BLaER1 (cell line): ENCODE results near the gene LHFPL6.
"Not testable (repeated sequence)": the region's sequence is repeated elsewhere in the genome, so short reads cannot be mapped to it uniquely, and the experiment has no call there.

ENCODE experiments used
- H3K27ac ChIP-seq: shearing (Covaris generic); formaldehyde crosslinking; 2 replicates; pipeline ENCODE4 v1.8.1; 2022
- H3K27me3 ChIP-seq: shearing (Covaris generic); formaldehyde crosslinking; 2 replicates; pipeline ENCODE4 v1.8.1; 2022
- H3K36me3 ChIP-seq: shearing (Covaris generic); formaldehyde crosslinking; 2 replicates; pipeline ENCODE4 v1.8.1; 2022
- H3K4me1 ChIP-seq: shearing (Covaris generic); formaldehyde crosslinking; 2 replicates; pipeline ENCODE4 v1.8.1; 2022
- H3K4me2 ChIP-seq: shearing (Covaris generic); formaldehyde crosslinking; 2 replicates; pipeline ENCODE4 v1.8.1; 2022
- H3K4me3 ChIP-seq: shearing (Covaris generic); formaldehyde crosslinking; 2 replicates; pipeline ENCODE4 v1.8.1; 2022
- H3K9ac ChIP-seq: shearing (Covaris generic); formaldehyde crosslinking; 2 replicates; pipeline ENCODE4 v1.8.1; 2022
- H3K9me3 ChIP-seq: shearing (Covaris generic); formaldehyde crosslinking; 2 replicates; pipeline ENCODE4 v1.8.1; 2022
- H4K20me1 ChIP-seq: shearing (Covaris generic); formaldehyde crosslinking; 2 replicates; pipeline ENCODE4 v1.8.1; 2022
- Cebpa-rat ChIP-seq: shearing (Covaris generic); IDR thresholded peaks from 2 replicates; pipeline ENCODE4 v1.8.1; 2022

Gene LHFPL6

DNA sequence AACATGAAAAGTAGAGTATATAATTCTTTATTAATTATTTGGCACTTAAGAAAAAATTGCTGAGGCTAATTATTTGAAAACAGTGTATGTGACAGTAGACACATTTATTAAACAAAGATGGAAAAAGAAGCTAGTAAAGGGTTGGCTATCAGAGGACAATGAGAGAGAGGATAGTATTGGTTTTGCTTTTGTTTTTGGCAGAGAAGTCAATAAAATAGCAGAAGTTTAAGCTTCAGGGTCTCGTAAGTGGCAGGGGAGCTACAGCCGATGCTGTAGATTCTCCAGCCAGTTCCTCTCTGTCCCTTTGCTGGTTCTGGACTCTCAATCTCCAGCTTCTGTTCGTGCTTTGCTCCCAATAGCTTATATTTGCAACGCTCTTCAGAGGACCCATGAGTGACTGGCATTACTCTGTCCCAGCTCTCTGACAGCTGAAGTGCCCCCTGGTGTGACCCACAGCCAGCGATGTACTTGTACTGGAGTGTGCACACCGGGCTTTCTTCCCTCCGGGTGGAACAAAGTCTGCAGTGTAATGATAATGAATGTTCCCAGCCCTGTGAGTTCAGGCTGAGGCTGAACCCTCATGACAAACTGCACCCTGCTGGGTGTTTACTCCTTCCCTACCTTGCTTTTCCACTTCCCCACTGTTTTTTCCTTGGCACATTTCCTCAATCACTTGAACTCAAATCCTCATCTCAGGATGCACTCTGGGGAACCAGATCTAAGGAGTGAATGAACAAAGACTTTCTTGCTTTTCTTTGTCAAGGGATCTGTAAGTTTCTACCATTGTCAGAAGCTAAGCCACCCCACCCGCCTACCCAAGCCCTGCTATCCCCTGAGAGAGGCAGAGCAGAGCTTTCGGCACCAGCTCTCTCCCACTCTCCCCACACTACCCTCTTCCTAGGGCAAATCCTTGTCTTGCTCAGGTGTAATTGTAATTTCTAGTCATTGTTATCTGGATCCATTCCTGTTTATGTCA lies 254.8 kb downstream of the LHFPL6 start:
- Histone ChIP-seq H3K27ac (no peak overlapping the region), H3K27me3 (no peaks in the 10 kb centered on the region), H3K4me2 (no peak overlapping the region), H3K4me1 (peaks cover 7% of the 10 kb centered on the region; the same call in 1 of the 2 replicates), H3K4me3 (no peak overlapping the region), H3K9me3 (no peaks in the 10 kb centered on the region), H4K20me1 (no peaks in the 10 kb centered on the region), H3K36me3 (no peaks in the 10 kb centered on the region), H3K9ac (no peak overlapping the region)
- TF ChIP-seq Cebpa-rat = no peak

DNA sequence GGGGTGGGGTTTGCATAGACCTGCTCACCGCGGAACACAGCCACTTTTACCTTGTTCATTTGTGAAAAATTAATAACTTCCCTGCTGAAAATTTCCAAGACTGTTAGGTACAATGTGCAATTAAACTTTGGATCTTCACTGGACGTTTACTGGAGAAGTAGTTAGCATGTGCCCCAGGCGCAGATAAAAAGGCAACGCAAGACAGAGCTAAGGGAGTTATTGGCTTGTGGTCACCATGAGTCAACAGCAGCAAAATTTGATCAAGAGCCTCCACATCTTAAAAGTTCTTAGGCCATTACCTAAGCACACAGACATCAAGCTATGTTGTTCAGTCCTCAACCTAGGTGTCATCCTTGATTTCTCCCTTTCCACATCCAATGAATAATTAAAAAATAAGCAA lies 257.0 kb downstream of the LHFPL6 start:
- Histone ChIP-seq H3K4me3 (no peak overlapping the region), H3K27ac (no peak overlapping the region), H3K27me3 (no peaks in the 10 kb centered on the region), H3K36me3 (no peaks in the 10 kb centered on the region), H3K9ac (no peak overlapping the region), H4K20me1 (no peaks in the 10 kb centered on the region), H3K4me2 (no peak overlapping the region; the same call in 1 of the 2 replicates), H3K9me3 (no peaks in the 10 kb centered on the region), H3K4me1 (peaks cover 18% of the 10 kb centered on the region)
- TF ChIP-seq Cebpa-rat = no peak

DNA sequence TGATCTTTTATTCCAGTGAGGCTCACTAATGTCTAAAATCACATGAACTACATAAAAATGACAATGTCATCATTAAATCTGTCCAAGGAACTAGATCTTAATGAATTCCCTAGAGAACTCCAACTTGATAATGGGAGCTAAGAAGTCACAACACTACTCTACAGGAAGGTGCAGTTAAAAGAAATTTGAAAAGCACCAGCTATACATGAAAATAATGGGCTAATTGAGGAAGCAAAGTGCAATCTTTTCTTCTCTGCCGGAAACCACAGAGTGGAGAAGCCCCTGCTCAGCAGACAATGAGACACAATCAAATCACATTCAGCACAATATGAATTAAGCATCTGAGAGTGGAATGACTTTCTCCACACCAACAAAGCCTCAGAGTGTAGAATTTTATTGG lies 261.7 kb downstream of the LHFPL6 start:
- Histone ChIP-seq H3K4me1 (peaks cover 18% of the 10 kb centered on the region), H3K9ac (no peak overlapping the region), H3K36me3 (no peaks in the 10 kb centered on the region), H3K4me2 (peak overlapping the region; percentile 15; the same call in 1 of the 2 replicates), H4K20me1 (no peaks in the 10 kb centered on the region), H3K9me3 (no peaks in the 10 kb centered on the region), H3K27me3 (no peaks in the 10 kb centered on the region), H3K27ac (no peak overlapping the region), H3K4me3 (no peak overlapping the region)
- TF ChIP-seq Cebpa-rat = no peak

DNA sequence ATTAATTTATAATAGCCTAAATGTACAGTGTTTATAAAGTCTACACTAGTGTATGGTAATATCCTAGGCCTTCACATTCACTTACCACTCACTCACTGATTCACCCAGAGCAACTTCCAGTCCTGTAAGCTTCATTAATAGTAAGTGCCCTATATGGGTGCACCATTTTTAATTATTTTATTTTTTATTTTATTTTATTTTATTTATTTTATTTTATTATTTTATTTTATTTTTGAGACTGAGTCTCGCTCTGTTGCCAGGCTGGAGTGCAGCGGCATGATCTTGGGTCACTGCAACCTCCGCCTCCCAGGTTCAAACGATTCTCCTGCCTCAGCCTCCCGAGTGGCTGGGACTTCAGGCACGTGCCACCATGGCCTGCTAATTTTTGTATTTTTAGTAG lies 264.9 kb downstream of the LHFPL6 start:
- not testable (repeated sequence) for H3K36me3 ChIP-seq, H3K9me3 ChIP-seq, H3K9ac ChIP-seq

DNA sequence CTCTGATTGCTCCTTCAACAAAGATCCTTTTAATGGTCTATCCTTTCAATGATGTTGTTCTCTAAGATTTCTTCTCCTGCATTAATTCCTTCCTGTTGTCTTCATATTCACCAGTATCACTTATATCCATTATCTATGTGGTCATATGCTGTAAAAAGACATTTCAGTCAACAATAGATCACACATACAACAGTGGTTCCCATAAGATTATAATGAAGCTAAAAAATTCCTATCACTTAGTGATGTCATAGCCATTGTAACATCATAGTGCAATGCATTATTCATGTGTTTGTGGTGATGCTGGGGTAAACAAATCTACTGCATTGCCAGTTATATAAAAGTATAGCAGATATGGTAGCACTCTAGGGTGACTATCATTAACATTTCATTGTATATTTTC lies 266.1 kb downstream of the LHFPL6 start:
- H3K9ac ChIP-seq = no peak overlapping the region
- no peak overlapping the region for H3K4me2 ChIP-seq
- no peaks in the 10 kb centered on the region for H3K36me3 ChIP-seq
- H3K4me3 ChIP-seq = no peak overlapping the region
- TF ChIP-seq Cebpa-rat = no peak
- H4K20me1 ChIP-seq = no peaks in the 10 kb centered on the region
- no peaks in the 10 kb centered on the region for H3K27me3 ChIP-seq
- H3K9me3 ChIP-seq = peaks cover 5% of the 10 kb centered on the region; the same call in 1 of the 2 replicates
- H3K4me1 ChIP-seq = peaks cover 9% of the 10 kb centered on the region
- no peak overlapping the region for H3K27ac ChIP-seq

More for the DNA sequence above, 264.9 kb downstream of the LHFPL6 start:
- not testable (repeated sequence) for H3K27me3 ChIP-seq, H3K4me3 ChIP-seq, H3K4me2 ChIP-seq, H3K27ac ChIP-seq, H4K20me1 ChIP-seq
- H3K4me1 ChIP-seq = peaks cover 11% of the 10 kb centered on the region

DNA sequence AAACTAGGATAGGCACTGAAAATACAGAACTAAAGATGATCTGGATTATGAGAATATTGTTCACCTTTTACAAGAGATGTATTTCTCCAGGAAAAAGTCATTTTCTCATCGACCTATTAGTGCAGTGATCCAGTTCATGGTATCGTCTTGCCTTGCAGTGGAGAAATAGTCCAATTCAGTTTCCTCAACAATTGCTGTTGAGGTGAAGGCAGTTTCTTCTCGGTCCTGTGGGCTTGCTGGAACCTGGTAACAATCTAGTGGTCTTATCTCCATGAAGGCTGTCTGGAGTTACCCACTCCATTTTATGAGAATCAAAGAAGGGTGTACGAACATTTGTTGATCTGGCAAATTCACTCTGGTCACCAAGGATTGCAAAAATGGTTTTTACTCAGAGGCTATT lies 266.8 kb downstream of the LHFPL6 start:
- Histone ChIP-seq H3K27me3 (no peaks in the 10 kb centered on the region), H3K4me3 (no peak overlapping the region), H3K9me3 (peaks cover 5% of the 10 kb centered on the region; the same call in 1 of the 2 replicates), H4K20me1 (no peaks in the 10 kb centered on the region), H3K9ac (no peak overlapping the region), H3K27ac (no peak overlapping the region), H3K36me3 (no peaks in the 10 kb centered on the region), H3K4me1 (peaks cover 2% of the 10 kb centered on the region; the same call in 1 of the 2 replicates), H3K4me2 (no peak overlapping the region)
- no peak for TF ChIP-seq Cebpa-rat

DNA sequence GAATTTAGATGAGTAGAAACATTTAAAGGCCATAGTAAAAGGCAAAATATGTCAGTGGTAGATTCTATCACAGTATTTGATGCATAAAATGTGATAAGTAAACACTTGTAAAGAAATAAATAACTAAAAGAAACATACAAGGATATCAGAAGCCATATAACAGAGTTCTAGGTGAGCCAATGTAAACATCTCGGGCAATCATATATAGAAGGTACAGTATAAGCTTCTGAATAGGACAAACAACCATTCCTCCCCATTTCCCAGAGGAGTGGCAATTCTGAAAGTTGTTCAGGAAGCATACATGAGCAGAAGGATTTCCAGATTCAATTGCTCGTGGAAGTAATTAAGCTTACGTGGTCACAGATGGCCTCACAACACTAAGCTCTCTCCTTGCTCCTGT lies 267.3 kb downstream of the LHFPL6 start:
- Histone ChIP-seq H3K36me3 (no peaks in the 10 kb centered on the region), H3K9me3 (peaks cover 5% of the 10 kb centered on the region; the same call in 1 of the 2 replicates), H4K20me1 (no peaks in the 10 kb centered on the region), H3K4me2 (no peak overlapping the region), H3K4me3 (no peak overlapping the region), H3K27me3 (no peaks in the 10 kb centered on the region), H3K9ac (no peak overlapping the region), H3K27ac (no peak overlapping the region), H3K4me1 (no peaks in the 10 kb centered on the region)
- no peak for TF ChIP-seq Cebpa-rat

DNA sequence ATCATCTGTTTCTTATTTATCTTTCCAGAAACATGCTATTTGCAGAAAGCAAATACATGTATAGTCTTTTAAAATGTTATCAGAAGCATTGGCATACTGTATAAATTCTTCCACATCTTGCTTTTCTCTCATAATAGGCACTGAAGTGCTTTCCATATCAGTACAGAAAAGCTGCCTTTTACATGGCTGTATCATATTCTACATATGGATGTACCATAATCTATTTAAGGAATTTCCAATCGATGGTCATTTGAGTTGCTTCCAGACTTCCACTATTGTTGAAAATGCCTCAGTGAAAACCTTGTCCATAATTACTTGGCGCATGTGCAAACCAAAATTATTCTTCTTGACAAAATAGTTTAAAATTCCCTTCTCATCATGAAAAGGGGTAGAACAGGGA lies 272.5 kb downstream of the LHFPL6 start:
- H3K9ac ChIP-seq = no peak overlapping the region
- no peaks in the 10 kb centered on the region for H3K27me3 ChIP-seq

DNA sequence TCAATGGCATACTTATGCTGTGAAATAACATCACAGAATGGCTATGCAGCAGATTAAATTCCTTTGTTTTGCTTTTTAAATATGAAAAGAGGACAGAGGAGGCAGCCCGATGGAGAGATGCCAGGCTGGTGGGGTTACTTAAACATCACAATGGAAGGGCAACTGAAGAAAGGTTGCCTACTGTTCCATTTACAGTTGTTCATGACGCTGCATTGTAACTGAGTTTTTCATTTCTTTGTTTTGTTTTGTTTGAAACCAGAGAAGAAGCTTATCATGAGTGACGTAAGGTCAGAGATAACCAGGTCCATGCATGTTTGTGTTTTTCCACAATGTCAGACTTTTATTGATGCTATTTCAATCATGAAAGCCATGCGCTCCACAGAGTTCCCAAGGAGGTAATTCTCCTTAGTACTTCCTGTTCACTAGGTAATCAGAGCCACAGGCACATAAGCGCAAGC lies 273.8 kb downstream of the LHFPL6 start:
- Histone ChIP-seq H3K9ac (no peak overlapping the region), H3K4me2 (no peak overlapping the region), H3K4me3 (no peak overlapping the region)

More for the DNA sequence above, 272.5 kb downstream of the LHFPL6 start:
- no peaks in the 10 kb centered on the region for H3K4me1 ChIP-seq
- peaks cover 5% of the 10 kb centered on the region; the same call in 1 of the 2 replicates for H3K9me3 ChIP-seq
- H3K36me3 ChIP-seq = no peaks in the 10 kb centered on the region
- H4K20me1 ChIP-seq = no peaks in the 10 kb centered on the region
- no peak overlapping the region for H3K4me2 ChIP-seq
- no peak for TF ChIP-seq Cebpa-rat
- no peak overlapping the region for H3K27ac ChIP-seq
- no peak overlapping the region for H3K4me3 ChIP-seq

DNA sequence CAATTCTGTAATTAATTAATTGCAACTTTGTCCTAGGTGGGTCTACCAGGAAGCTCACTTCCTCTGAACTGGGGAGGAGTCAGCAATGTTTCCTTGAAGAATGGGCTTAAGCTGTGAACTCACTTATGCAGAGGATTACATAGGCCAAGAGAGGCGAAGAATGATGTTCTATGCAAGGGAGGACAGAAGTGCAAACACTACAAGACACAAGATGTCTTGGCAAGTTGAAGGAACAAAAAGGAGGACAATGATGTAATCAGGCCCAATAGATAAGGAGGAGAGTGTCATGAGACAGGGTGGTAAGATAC lies 275.9 kb downstream of the LHFPL6 start:
- Histone ChIP-seq H3K4me1 (no peaks in the 10 kb centered on the region), H3K9me3 (no peaks in the 10 kb centered on the region), H3K27ac (no peak overlapping the region), H4K20me1 (no peaks in the 10 kb centered on the region), H3K9ac (no peak overlapping the region), H3K27me3 (no peaks in the 10 kb centered on the region), H3K4me3 (no peak overlapping the region), H3K36me3 (no peaks in the 10 kb centered on the region), H3K4me2 (no peak overlapping the region)
- TF ChIP-seq Cebpa-rat = no peak

More for the DNA sequence above, 273.8 kb downstream of the LHFPL6 start:
- H3K36me3 ChIP-seq = no peaks in the 10 kb centered on the region
- no peaks in the 10 kb centered on the region for H4K20me1 ChIP-seq
- no peak overlapping the region for H3K27ac ChIP-seq
- H3K27me3 ChIP-seq = no peaks in the 10 kb centered on the region
- no peaks in the 10 kb centered on the region for H3K4me1 ChIP-seq
- no peak for TF ChIP-seq Cebpa-rat
- peaks cover 5% of the 10 kb centered on the region; the same call in 1 of the 2 replicates for H3K9me3 ChIP-seq
